Measurements from ENCODE around the gene ZSCAN31. TPM values are rescaled to one million over a fixed set of nuclear protein-coding genes. Genes with fewer than 3 reads are reported as not detected.

ZSCAN31 gene
- total and polyA plus RNA-seq, 11 donors: 3.3 to 22.0 (median 9.9) TPM

GRCh38 chr6:28371706-28372451 lies 35.9 kb upstream of the ZSCAN31 start:
- H3K4me3 ChIP-seq: no peak overlapping the region
- no peaks in the 10 kb centered on the region for H3K27me3 ChIP-seq
- DNase-seq: no peak
- no peaks in the 10 kb centered on the region for H3K4me1 ChIP-seq
- H3K9me3 ChIP-seq: no peaks in the 10 kb centered on the region
- H3K36me3 ChIP-seq: peaks cover 0 to 32% (median 5%) of the 10 kb centered on the region in 9 donors
- intact Hi-C loops (cut with DNase I): no loop called here
- H3K27ac ChIP-seq: no peak overlapping the region
- 72 to 84% (median 80%) methylated on average over 9 of the region's 9 CpGs for WGBS, 4 donors
- TF ChIP-seq, protein P1, sequence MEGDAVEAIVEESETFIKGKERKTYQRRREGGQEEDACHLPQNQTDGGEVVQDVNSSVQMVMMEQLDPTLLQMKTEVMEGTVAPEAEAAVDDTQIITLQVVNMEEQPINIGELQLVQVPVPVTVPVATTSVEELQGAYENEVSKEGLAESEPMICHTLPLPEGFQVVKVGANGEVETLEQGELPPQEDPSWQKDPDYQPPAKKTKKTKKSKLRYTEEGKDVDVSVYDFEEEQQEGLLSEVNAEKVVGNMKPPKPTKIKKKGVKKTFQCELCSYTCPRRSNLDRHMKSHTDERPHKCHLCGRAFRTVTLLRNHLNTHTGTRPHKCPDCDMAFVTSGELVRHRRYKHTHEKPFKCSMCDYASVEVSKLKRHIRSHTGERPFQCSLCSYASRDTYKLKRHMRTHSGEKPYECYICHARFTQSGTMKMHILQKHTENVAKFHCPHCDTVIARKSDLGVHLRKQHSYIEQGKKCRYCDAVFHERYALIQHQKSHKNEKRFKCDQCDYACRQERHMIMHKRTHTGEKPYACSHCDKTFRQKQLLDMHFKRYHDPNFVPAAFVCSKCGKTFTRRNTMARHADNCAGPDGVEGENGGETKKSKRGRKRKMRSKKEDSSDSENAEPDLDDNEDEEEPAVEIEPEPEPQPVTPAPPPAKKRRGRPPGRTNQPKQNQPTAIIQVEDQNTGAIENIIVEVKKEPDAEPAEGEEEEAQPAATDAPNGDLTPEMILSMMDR (IDR thresholded peaks at IDR 0.05): no peak
- no peak for TF ChIP-seq POLR2A (IDR thresholded peaks at IDR 0.05)
- no peak for ATAC-seq

GRCh38 chr6:28371280-28371679 lies 35.3 kb upstream of the ZSCAN31 start:
- no peaks in the 10 kb centered on the region for H3K27me3 ChIP-seq
- no peaks in the 10 kb centered on the region for H3K4me1 ChIP-seq
- H3K4me3 ChIP-seq: no peak overlapping the region
- DNase-seq (no peak), ATAC-seq (no peak)
- intact Hi-C loops (cut with DNase I): no loop called here
- WGBS, 4 donors: 89 to 97% (median 94%) methylated on average over 1 of the region's 1 CpG
- no peak overlapping the region for H3K27ac ChIP-seq
- no peaks in the 10 kb centered on the region for H3K9me3 ChIP-seq
- peaks cover 0 to 38% (median 7%) of the 10 kb centered on the region in 9 donors for H3K36me3 ChIP-seq
- no peak for TF ChIP-seq POLR2A (IDR thresholded peaks at IDR 0.05)
- TF ChIP-seq, protein P1 (IDR thresholded peaks at IDR 0.05): no peak

DNA sequence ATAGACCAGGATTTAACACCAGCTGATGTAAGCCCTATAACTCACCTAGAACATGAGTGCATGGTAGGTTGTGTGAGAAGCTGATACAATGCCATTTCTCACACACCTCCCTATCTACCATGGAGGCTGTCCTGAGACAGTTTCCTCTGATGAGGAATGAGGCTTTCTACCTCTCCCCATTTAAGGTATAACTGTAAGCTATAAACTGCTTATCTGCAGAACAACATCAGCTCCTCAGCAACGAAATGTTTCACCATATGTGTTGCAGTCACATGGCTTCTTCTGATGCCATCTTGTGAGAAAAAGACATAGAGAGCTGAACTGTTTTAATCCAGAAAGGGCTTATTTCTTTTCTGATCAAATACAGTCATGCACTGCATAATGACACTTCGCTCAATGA lies 34.5 kb upstream of the ZSCAN31 start:
- no peak overlapping the region for H3K4me3 ChIP-seq
- H3K27ac ChIP-seq: no peak overlapping the region
- no peaks in the 10 kb centered on the region for H3K9me3 ChIP-seq
- no peak for TF ChIP-seq POLR2A (IDR thresholded peaks at IDR 0.05)
- TF ChIP-seq, protein P1 (IDR thresholded peaks at IDR 0.05): no peak
- 70 to 84% (median 76%) methylated on average over 2 of the region's 2 CpGs for WGBS, 4 donors
- intact Hi-C loops (cut with DNase I): no loop called here
- no peaks in the 10 kb centered on the region for H3K27me3 ChIP-seq
- peaks cover 0 to 40% (median 16%) of the 10 kb centered on the region in 9 donors for H3K36me3 ChIP-seq
- H3K4me1 ChIP-seq: no peaks in the 10 kb centered on the region
- DNase-seq (no peak), ATAC-seq (no peak)

DNA sequence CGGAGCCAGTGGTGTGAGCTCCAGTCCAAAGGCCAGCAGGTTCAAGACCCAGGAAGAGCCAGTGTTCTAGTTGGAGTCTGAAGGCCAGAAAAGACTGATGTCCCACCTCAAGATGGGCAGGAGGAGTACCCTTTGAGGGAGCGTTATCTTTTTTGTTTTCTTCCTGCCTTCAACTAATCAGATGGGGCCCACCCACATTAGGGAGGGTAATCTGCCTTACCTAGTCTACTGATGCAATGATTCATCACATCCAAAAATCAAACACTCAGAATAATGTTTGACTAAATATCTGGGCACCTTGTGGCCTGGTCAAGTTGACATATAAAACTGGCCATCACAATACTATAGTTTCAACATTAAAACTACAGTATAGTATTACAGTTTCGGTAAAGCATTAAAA lies 33.5 kb upstream of the ZSCAN31 start:
- TF ChIP-seq, protein P1 (IDR thresholded peaks at IDR 0.05): no peak
- no peak for TF ChIP-seq POLR2A (IDR thresholded peaks at IDR 0.05)
- ATAC-seq (no peak), DNase-seq (no peak)
- intact Hi-C loops (cut with DNase I): no loop called here
- H3K36me3 ChIP-seq: peaks cover 0 to 48% (median 25%) of the 10 kb centered on the region in 9 donors
- H3K27ac ChIP-seq: no peak overlapping the region
- H3K9me3 ChIP-seq: no peaks in the 10 kb centered on the region
- no peak overlapping the region for H3K4me3 ChIP-seq
- H3K4me1 ChIP-seq: no peaks in the 10 kb centered on the region
- WGBS, 4 donors: 97 to 100% (median 97%) methylated on average over 3 of the region's 3 CpGs
- H3K27me3 ChIP-seq: no peaks in the 10 kb centered on the region
